Type B pancreatic cell (in vitro differentiated cells): ENCODE measurements around the gene DDX49. TPM values are rescaled to one million over a fixed set of nuclear protein-coding genes. Genes with fewer than 3 reads are reported as not detected.

Source experiments
- DNase-seq: peaks from one replicate; pipeline ENCODE4 v3.0.0; 2021; ENCODE audit warnings: mixed read lengths; ENCODE audit not compliant: unreplicated experiment; ENCODE audit errors: extremely low spot score
- H3K27ac Mint-ChIP-seq: 2 replicates; pipeline ENCODE4 v1.8.0; 2021; ENCODE audit warnings: mild to moderate bottlenecking, mixed read lengths
- H3K27me3 Mint-ChIP-seq: 2 replicates; pipeline ENCODE4 v1.8.0; 2021; ENCODE audit warnings: mixed read lengths
- H3K36me3 Mint-ChIP-seq: 2 replicates; pipeline ENCODE4 v1.8.0; 2021; ENCODE audit warnings: mixed read lengths
- H3K4me1 Mint-ChIP-seq: one replicate; pipeline ENCODE4 v1.8.0; 2021; ENCODE audit warnings: mixed read lengths; ENCODE audit not compliant: unreplicated experiment
- H3K4me3 Mint-ChIP-seq: 2 replicates; pipeline ENCODE4 v1.8.0; 2021; ENCODE audit warnings: mild to moderate bottlenecking, mixed read lengths
- H3K9me3 Mint-ChIP-seq: 2 replicates; pipeline ENCODE4 v1.8.0; 2021; ENCODE audit warnings: mixed read lengths
- total RNA-seq: library from RNA; stranded (reverse); gene quantifications from 2 replicates; pipeline ENCODE4 v1.2.1, GENCODE V29; 2021; ENCODE audit warnings: low replicate concordance
- TF ChIP-seq, protein P1 (sequence below): fragments of 200-600 bp; sonication (generic); conservative IDR thresholded peaks from 2 replicates; pipeline ENCODE4 v1.5.0; 2021; ENCODE audit warnings: antibody characterized with exemption, mild to moderate bottlenecking

DDX49 gene
- total RNA-seq, 1 donor from 2014 or later: 58.3 TPM

DNA sequence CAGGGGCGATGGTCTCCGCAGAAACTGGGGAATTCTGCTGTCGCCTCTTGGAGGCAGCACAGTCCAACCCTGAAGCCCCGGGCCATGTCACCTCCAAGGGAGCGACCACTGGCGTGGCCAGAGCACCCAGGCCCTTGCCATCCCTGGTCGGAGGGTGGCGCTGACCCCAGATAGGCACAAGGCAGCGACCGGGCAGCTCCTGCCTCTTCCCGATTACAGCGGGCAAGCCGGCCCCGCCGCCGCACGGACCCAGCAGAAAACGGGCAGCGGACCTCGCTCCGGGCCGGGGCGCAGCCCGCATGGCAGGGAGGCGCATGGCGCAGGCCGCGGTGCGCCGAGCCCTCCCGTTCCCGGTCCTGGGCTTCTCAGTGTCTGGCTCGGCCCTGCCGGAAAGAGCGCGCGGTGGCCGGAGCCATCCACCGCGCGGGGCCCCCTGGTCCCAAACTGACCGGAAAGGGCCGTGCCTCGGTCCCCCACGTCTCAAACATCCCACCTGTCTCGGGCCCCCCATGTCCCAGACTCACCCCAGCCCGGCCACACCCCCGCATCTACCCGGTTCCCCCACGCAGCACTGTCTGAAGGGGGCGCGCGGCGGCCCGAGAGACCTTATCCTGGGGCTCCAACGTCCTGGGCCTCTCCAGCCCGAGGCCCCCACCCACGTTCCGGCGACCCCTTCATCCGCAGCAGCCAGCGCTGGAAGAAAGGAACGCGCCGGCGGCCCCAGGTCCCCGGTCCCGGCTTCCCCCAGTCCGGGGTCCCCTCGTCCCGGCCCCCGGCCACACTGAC is 24.3 kb upstream of the DDX49 start:
- no peak for DNase-seq
- Mint-ChIP-seq H3K9me3 (no peaks in the 10 kb centered on the region), H3K36me3 (no peaks in the 10 kb centered on the region), H3K4me3 (peak overlapping the region; percentile 86), H3K27ac (no peak overlapping the region), H3K27me3 (peaks cover 6% of the 10 kb centered on the region), H3K4me1 (peaks cover 5% of the 10 kb centered on the region)
- TF ChIP-seq, protein P1, sequence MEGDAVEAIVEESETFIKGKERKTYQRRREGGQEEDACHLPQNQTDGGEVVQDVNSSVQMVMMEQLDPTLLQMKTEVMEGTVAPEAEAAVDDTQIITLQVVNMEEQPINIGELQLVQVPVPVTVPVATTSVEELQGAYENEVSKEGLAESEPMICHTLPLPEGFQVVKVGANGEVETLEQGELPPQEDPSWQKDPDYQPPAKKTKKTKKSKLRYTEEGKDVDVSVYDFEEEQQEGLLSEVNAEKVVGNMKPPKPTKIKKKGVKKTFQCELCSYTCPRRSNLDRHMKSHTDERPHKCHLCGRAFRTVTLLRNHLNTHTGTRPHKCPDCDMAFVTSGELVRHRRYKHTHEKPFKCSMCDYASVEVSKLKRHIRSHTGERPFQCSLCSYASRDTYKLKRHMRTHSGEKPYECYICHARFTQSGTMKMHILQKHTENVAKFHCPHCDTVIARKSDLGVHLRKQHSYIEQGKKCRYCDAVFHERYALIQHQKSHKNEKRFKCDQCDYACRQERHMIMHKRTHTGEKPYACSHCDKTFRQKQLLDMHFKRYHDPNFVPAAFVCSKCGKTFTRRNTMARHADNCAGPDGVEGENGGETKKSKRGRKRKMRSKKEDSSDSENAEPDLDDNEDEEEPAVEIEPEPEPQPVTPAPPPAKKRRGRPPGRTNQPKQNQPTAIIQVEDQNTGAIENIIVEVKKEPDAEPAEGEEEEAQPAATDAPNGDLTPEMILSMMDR: peak; percentile 67

DNA sequence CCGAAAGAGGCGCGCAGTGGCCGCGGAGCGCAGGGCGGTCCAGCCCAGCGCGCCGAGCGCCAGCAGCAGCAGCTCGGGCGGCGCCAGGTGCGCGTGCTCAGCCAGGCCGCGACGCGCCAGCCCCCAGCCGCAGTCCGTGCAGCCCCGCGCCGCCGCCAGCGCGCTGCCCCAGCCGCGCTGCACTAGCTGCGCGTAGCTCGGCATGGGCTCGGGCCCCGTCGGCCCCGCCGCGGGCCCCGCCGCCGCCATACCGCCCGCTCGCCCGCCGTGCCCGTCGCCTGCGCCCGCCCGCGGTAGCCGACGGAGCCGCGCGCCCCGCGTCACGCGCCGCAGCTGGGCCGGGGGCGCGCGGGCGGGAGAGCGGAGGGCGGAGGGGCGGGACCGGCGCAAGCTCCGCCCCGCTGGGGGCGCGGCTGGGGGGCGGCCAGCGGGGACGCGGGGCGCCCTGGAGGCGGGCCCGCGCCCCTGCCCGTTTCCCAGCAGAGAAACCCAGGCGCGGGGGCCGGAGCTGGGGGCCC is 23.6 kb upstream of the DDX49 start, which contains the start of gene CERS1:
Gene CERS1 (minus strand): TSS at position 335 of the 518 bp plus-strand sequence. CDS start 86 bp downstream, at position 249.
- H3K27ac Mint-ChIP-seq: peak within 1 kb of the TSS; percentile 39

DNA sequence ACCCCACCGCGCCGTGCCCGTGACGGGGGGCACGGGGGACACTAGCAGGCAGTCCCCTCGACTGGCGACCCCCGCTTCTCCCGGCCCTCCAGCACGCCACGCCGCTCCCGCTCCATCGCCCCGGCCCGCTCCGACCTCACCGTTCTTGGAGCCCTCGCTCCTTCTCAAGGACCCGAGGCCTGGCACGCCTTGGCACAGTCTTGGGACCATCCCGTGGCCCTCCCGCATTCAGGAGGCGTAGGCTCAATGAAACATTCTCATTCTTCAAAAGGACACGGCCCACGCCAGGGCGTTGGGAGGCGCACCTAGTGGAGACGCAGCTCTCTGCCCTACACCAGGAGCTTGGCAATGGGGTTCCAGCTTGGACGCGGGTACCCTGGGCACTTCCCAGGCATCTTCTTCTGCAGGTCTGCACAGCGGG is 23.1 kb upstream of the DDX49 start:
- H3K36me3 Mint-ChIP-seq: no peaks in the 10 kb centered on the region
- DNase-seq: no peak
- H3K27ac Mint-ChIP-seq: no peak overlapping the region

More for the DNA sequence above, 23.6 kb upstream of the DDX49 start, which contains the start of gene CERS1:
- Mint-ChIP-seq H3K4me3 (peak within 1 kb of the TSS; percentile 89), H3K4me1 (peaks cover 5% of the 10 kb centered on the region), H3K27me3 (peaks cover 6% of the 10 kb centered on the region), H3K36me3 (no peaks in the 10 kb centered on the region), H3K9me3 (no peaks in the 10 kb centered on the region)
- TF ChIP-seq, protein P1: no peak
- DNase-seq: no peak

DNA sequence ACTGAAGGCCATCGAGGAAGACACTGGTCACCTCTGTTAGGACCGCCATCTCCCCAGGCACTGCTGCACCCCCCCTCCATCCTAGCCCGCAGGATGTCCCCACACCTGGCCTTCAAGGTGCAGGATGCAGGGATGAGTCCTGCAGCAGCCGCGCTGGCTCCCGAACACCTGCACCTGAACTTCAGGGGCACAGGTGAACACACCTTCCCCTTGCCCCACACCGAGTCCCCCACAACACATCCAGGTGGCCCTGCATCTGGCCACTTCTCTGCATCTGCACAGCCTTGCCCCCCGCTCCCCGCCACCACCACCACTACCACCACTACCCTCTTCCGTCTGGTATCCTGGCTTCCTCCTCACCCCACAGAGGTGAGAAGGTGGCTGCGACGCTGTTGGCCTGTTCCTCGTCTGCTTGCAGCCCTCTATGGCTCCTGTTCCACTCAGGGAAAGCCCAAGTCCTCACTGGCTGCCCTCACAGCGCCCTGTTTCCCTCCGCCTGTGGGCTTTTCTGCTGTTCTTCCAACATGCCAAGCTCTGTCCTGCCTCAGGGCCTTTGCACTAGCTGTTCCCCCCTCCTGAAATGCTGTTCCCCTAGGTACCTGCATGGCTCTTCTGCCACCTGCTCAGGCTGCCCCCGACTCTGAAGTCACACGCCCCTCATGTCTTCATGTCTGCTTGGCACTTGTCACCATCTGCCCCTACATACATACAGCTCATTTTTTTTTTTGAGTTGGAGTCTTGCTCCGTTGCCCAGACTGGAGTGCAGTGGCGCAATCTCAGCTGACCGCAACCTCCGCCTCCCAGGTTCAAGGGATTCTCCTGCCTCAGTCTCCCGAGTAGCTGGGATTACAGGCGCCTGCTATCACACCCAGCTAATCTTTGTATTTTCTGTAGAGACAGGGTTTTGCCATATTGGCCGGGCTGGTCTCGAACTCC is 22.2 kb upstream of the DDX49 start:
- Mint-ChIP-seq H3K27ac (peak overlapping the region; percentile 39), H3K36me3 (no peaks in the 10 kb centered on the region), H3K4me1 (peaks cover 5% of the 10 kb centered on the region), H3K27me3 (peaks cover 6% of the 10 kb centered on the region), H3K4me3 (peak overlapping the region; percentile 89), H3K9me3 (no peaks in the 10 kb centered on the region)
- DNase-seq: no peak
- TF ChIP-seq, protein P1: no peak

More for the DNA sequence above, 23.1 kb upstream of the DDX49 start:
- H3K4me3 Mint-ChIP-seq: peak overlapping the region; percentile 89
- H3K27me3 Mint-ChIP-seq: peaks cover 6% of the 10 kb centered on the region
- TF ChIP-seq, protein P1: no peak
- no peaks in the 10 kb centered on the region for H3K9me3 Mint-ChIP-seq
- peaks cover 5% of the 10 kb centered on the region for H3K4me1 Mint-ChIP-seq

DNA sequence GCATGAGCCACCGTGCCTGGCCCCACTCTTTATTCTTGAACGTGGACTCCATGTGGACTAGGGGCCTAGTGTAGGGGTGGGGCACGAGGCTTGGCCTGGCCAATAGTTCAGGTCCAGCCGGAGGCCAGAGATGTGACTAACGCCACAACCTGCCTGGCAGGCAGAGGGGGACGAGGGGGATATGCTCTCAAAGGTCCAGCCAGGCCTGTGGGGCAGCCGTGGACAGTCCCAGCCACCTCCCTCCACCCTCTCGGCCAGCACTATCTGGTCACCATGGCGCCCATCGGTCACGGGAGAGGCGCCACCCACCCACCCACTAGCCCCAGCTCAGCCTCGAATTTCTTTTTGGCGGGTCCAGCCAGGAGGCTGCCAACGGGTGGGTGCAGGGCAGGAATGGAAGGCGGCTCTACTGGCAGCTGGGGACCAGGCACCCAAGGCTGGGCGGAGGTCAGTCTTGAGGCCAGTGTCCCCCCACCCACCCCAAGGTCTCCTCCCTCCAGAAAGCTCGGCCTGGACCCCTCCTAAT is 21.4 kb upstream of the DDX49 start:
- H3K27me3 Mint-ChIP-seq: peaks cover 6% of the 10 kb centered on the region
- TF ChIP-seq, protein P1: no peak
- H3K27ac Mint-ChIP-seq: no peak overlapping the region
- peak overlapping the region; percentile 89 for H3K4me3 Mint-ChIP-seq
- no peaks in the 10 kb centered on the region for H3K36me3 Mint-ChIP-seq
- no peaks in the 10 kb centered on the region for H3K9me3 Mint-ChIP-seq
- no peak for DNase-seq
- H3K4me1 Mint-ChIP-seq: peaks cover 5% of the 10 kb centered on the region
